PFSK-1 (cell line): Measurements from ENCODE around the gene EHF. TPM values are rescaled to one million over a fixed set of nuclear protein-coding genes. Genes with fewer than 3 reads are reported as not detected.

Source experiments
- FOXP2 ChIP-seq: optimal IDR thresholded peaks from 2 replicates; pipeline ENCODE3; 2011; ENCODE audit warnings: borderline replicate concordance, control low read depth, inconsistent platforms; ENCODE audit not compliant: insufficient read depth; ENCODE audit errors: extremely low read length, extremely low read depth
- POLR2AphosphoS5 ChIP-seq: IDR thresholded peaks from 2 replicates; pipeline ENCODE4 v1.6.1; 2012; ENCODE audit warnings: low read depth, mild to moderate bottlenecking, control low read depth, low read length, moderate library complexity
- SIN3A ChIP-seq: IDR thresholded peaks from 2 replicates; pipeline ENCODE4 v1.6.1; 2012; ENCODE audit warnings: mild to moderate bottlenecking, low read length, moderate library complexity, borderline replicate concordance; ENCODE audit not compliant: insufficient read depth
- TAF1 ChIP-seq: IDR thresholded peaks from 2 replicates; pipeline ENCODE4 v1.6.1; 2012; ENCODE audit warnings: low read length, control low read depth, borderline replicate concordance; ENCODE audit not compliant: insufficient read depth
- polyA plus RNA-seq: library from polyadenylated mRNA; unstranded; fragments of >200 nt; gene quantifications from one replicate; pipeline ENCODE4 v1.2.1, GENCODE V29; 2012; ENCODE audit warnings: low read depth, missing spikeins; ENCODE audit not compliant: insufficient read length
- TF ChIP-seq, protein P1 (sequence below), 2 experiments: IDR thresholded peaks; 2 replicates each; pipeline versions ENCODE4 v1.6.1 to v1.8.0; 2011 to 2012; ENCODE audit warnings: low read depth in 2 of 2, low read length in 2 of 2, control low read depth in 1 of 2, inconsistent platforms in 1 of 2, mild to moderate bottlenecking in 1 of 2, moderate library complexity in 1 of 2; ENCODE audit not compliant: insufficient read depth in 1 of 2

Gene EHF
- not detected for polyA plus RNA-seq

DNA sequence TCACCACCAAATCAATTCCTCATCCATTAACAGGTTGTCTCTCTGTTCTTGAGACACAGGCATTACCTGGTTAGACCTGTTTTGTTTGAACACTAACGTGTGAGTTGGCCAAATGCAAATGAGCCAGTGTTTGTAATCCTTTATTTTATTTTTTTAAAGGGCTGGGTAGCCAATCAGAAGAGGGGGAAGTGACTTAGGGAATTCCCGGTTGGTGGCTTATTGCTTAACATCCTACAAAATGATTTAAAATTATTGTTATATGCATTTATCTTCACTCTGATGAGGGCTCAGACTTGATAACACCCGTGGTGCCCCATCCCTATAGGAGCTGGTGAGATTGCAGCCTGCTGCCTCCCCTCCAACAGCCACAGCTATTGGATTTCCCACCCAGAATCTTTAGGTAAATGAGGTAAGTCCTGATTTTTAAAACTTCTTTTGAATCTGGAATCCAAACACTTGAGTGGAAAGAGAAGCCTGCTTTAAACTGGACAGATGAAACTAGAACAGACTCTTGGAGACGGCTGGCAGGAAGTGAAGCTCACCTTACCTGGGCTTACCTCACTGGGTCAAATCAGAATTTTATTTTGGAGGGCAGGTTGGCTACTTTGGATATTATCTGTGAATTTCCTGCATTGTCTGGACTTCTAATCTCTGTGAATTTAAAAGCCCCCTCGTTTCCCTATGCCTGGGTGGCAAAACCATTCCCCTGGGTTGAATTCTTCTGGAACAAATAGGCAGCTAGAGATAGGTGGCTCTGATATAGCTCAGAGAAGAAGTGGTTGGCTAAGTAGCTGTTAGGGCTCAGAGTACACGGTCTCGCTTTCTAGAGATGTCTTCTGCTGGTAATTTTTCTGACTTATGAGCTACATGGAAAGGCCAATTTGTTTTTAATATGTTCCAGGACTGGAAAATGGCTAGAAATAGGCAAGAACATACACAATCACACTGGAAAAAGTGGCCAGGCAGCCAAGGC, at the start of gene EHF:
TSS of gene EHF (plus strand) at position 274 of the 973 bp plus-strand sequence. CDS start 21,538 bp downstream, outside the sequence.
- TF ChIP-seq, protein P1, sequence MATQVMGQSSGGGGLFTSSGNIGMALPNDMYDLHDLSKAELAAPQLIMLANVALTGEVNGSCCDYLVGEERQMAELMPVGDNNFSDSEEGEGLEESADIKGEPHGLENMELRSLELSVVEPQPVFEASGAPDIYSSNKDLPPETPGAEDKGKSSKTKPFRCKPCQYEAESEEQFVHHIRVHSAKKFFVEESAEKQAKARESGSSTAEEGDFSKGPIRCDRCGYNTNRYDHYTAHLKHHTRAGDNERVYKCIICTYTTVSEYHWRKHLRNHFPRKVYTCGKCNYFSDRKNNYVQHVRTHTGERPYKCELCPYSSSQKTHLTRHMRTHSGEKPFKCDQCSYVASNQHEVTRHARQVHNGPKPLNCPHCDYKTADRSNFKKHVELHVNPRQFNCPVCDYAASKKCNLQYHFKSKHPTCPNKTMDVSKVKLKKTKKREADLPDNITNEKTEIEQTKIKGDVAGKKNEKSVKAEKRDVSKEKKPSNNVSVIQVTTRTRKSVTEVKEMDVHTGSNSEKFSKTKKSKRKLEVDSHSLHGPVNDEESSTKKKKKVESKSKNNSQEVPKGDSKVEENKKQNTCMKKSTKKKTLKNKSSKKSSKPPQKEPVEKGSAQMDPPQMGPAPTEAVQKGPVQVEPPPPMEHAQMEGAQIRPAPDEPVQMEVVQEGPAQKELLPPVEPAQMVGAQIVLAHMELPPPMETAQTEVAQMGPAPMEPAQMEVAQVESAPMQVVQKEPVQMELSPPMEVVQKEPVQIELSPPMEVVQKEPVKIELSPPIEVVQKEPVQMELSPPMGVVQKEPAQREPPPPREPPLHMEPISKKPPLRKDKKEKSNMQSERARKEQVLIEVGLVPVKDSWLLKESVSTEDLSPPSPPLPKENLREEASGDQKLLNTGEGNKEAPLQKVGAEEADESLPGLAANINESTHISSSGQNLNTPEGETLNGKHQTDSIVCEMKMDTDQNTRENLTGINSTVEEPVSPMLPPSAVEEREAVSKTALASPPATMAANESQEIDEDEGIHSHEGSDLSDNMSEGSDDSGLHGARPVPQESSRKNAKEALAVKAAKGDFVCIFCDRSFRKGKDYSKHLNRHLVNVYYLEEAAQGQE (IDR thresholded peaks at IDR 0.05; ENCODE audit: insufficient read depth in 1 of 2, low read depth in 2 of 2, low read length in 2 of 2) = no peak

DNA sequence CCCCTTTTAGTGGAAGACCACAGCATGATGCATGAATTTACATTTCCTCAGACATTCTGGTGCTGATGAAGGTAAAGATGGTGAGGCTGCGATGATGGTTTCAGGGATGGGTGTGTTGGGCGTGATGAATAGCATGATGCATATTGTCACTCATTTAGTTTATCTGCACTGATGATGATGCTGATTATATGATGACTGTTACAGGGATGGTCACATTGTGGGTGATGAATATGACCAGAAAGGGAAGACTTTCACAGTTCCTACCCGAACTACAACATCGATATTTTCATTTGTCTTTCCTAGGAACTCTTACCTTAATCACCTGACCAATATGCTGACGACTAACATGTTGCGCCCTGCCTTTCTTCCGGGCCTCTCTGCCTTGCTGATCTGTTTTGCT, 47.4 kb upstream of the EHF start:
- TF ChIP-seq FOXP2 (no peak), TAF1 (no peak), SIN3A (no peak), POLR2AphosphoS5 (no peak)
- TF ChIP-seq, protein P1 (IDR thresholded peaks at IDR 0.05; ENCODE audit: insufficient read depth in 1 of 2, low read depth in 2 of 2, low read length in 2 of 2) = no peak

DNA sequence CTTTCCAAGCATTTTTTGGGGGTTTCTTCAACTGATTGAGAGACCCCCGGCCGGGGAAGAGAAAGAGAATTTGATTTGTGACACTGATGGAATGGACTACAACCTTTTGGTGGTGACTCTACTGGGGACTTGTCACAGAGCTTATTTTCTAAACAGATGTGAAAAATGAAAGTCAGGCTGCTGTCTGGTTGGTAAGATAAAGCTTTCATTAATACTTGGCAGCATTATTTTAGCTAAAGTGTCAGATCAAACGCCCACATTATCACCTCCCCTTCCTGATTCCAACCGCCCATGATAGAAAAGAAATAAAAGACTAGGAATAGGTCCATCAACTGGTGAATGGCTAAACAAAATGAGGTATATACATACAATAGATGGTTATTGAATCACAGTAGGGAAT, 45.6 kb upstream of the EHF start:
- TF ChIP-seq POLR2AphosphoS5 (no peak), SIN3A (no peak), FOXP2 (no peak), TAF1 (no peak)
- TF ChIP-seq, protein P1 (IDR thresholded peaks at IDR 0.05; ENCODE audit: insufficient read depth in 1 of 2, low read depth in 2 of 2, low read length in 2 of 2) = no peak

DNA sequence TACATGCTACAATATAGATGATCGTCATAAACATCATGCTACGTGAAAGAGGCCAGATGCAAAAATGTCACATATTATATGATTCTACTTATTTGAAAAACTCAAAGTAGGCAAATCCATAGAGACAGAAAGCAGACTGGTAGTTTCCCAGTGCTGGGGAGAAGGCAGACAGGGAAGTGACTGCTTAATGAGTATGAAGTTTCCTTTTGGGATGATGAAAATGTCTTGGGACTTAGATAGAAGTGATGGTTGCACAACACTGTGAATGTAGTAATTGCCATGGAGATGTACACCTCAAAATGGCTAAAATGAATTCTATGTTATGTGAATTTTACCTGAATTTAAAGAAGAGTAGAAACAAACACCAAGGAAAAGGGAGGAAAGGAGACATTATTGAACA, 45.2 kb upstream of the EHF start:
- TF ChIP-seq TAF1 (no peak), POLR2AphosphoS5 (no peak), SIN3A (no peak), FOXP2 (no peak)
- TF ChIP-seq, protein P1 (IDR thresholded peaks at IDR 0.05; ENCODE audit: insufficient read depth in 1 of 2, low read depth in 2 of 2, low read length in 2 of 2) = no peak
